HCT116 (cell line): ENCODE measurements around the gene SPDYE4.

ENCODE experiments used
- CTCF ChIP-seq, 3 experiments: fragments of 200-600 bp in 1 of 3; sonication (generic) in 1 of 3; IDR thresholded peaks in 2 of 3; conservative IDR thresholded peaks in 1 of 3; 2 replicates each; pipeline ENCODE4 v1.5.1; 2012 to 2017; ENCODE audit warnings: low read depth in 2 of 3, low read length in 2 of 3, antibody characterized with exemption in 1 of 3, borderline replicate concordance in 1 of 3, control low read depth in 1 of 3, mild to moderate bottlenecking in 1 of 3, mixed read lengths in 1 of 3, mixed run types in 1 of 3, moderate library complexity in 1 of 3; ENCODE audit not compliant: insufficient read depth in 1 of 3
- EZH2 ChIP-seq: fragments of 200-600 bp; sonication (generic); IDR thresholded peaks from 2 replicates; pipeline ENCODE4 v1.6.1; 2017; ENCODE audit warnings: antibody characterized with exemption, mixed run types
- EZH2phosphoT487 ChIP-seq: fragments of 200-600 bp; IDR thresholded peaks from 2 replicates; pipeline ENCODE4 v1.6.1; 2018; ENCODE audit warnings: antibody characterized with exemption, borderline replicate concordance
- FOSL1 ChIP-seq: IDR thresholded peaks from 2 replicates; pipeline ENCODE4 v1.6.1; 2012; ENCODE audit warnings: low read depth
- JUND ChIP-seq: IDR thresholded peaks from 2 replicates; pipeline ENCODE4 v1.6.1; 2012
- POLR2A ChIP-seq: IDR thresholded peaks from 2 replicates; pipeline ENCODE4 v1.7.0; 2011; ENCODE audit warnings: borderline replicate concordance; ENCODE audit not compliant: insufficient read depth, insufficient read length; ENCODE audit errors: extremely low read depth
- POLR2AphosphoS5 ChIP-seq: IDR thresholded peaks from 2 replicates; pipeline ENCODE4 v1.6.1; 2011; ENCODE audit warnings: mild to moderate bottlenecking, low read depth, low read length, moderate library complexity
- RAD21 ChIP-seq: IDR thresholded peaks from 2 replicates; pipeline ENCODE4 v1.6.1; 2012; ENCODE audit warnings: low read depth, mild to moderate bottlenecking
- REST ChIP-seq: IDR thresholded peaks from 2 replicates; pipeline ENCODE4 v1.6.1; 2012; ENCODE audit warnings: low read depth
- SIN3A ChIP-seq: IDR thresholded peaks from 2 replicates; pipeline ENCODE4 v1.6.1; 2012; ENCODE audit warnings: low read depth
- YY1 ChIP-seq: IDR thresholded peaks from 2 replicates; pipeline ENCODE4 v1.6.1; 2011; ENCODE audit warnings: low read length, low read depth, moderate library complexity, mild to moderate bottlenecking; ENCODE audit not compliant: insufficient replicate concordance; ENCODE audit errors: extremely low read depth
- ZFX ChIP-seq: fragments of 450-650 bp; IDR thresholded peaks from 2 replicates; pipeline ENCODE4 v1.6.1; 2017

GRCh38 chr17:8701754-8702153 lies 56.6 kb downstream of the SPDYE4 start:
- TF ChIP-seq CTCF (IDR thresholded peaks at IDR 0.05 in 2 of 3, conservative IDR thresholded peaks at IDR 0.05 in 1 of 3; ENCODE audit: borderline replicate concordance in 1 of 3, insufficient read depth in 1 of 3, low read depth in 2 of 3, low read length in 2 of 3) = no peak
- no peak for TF ChIP-seq EZH2phosphoT487
- TF ChIP-seq POLR2A = no peak
- TF ChIP-seq SIN3A = no peak
- no peak for TF ChIP-seq EZH2
- TF ChIP-seq RAD21 = no peak
- no peak for TF ChIP-seq FOSL1
- no peak for TF ChIP-seq ZFX
- no peak for TF ChIP-seq POLR2AphosphoS5
- TF ChIP-seq JUND = no peak
- no peak for TF ChIP-seq REST
- no peak for TF ChIP-seq YY1
